Activated CD4-positive, CD25-positive, alpha-beta regulatory T cell treated with anti-CD3 and anti-CD28 coated beads, Interleukin-2, amount 50 U/mL, for 24 hours (primary cell): Measurements from ENCODE around the gene PTGER1.
"Not testable (repeated sequence)": the region's sequence is repeated elsewhere in the genome, so short reads cannot be mapped to it uniquely, and the experiment has no call there.

ENCODE experiments used
- ATAC-seq, 2 donors: fragments of 150-1000 bp; cut with Tn5 transposase; one replicate each; pipeline ENCODE4 v1.10.0; 2021; ENCODE audit warnings: mild to moderate bottlenecking in 1 of 2, moderate library complexity in 1 of 2

The PTGER1 gene

GRCh38 chr19:14475251-14476073 lies at the start of gene PTGER1:
Gene PTGER1 (minus strand): TSS chr19:14475354. CDS start chr19:14474320, 1,034 bp downstream.
- ATAC-seq: peak; percentile 60 to 65

- ATAC-seq: no peak
Observed at GRCh38 chr19:14520543-14520942, 45.4 kb upstream of the PTGER1 start.

GRCh38 chr19:14519860-14520407 lies 44.8 kb upstream of the PTGER1 start:
- peak; percentile 4 to 14 for ATAC-seq

GRCh38 chr19:14519245-14519859 lies 44.2 kb upstream of the PTGER1 start:
- ATAC-seq: no peak

- peak; percentile 60 to 65 for ATAC-seq
Observed at GRCh38 chr19:14517840-14518505, 42.8 kb upstream of the PTGER1 start, which contains the start of gene DNAJB1. Gene DNAJB1 (minus strand): TSS chr19:14518397. CDS start chr19:14518349, 48 bp downstream.

- ATAC-seq: no peak
Observed at GRCh38 chr19:14517446-14517839, 42.3 kb upstream of the PTGER1 start.

- ATAC-seq: no peak
Observed at GRCh38 chr19:14516746-14517438, 41.7 kb upstream of the PTGER1 start.

GRCh38 chr19:14516048-14516534 lies 40.9 kb upstream of the PTGER1 start:
- ATAC-seq: no peak

GRCh38 chr19:14515501-14516047 lies 40.4 kb upstream of the PTGER1 start:
- ATAC-seq: no peak

- no peak for ATAC-seq
Observed at GRCh38 chr19:14514215-14514863, 39.2 kb upstream of the PTGER1 start.

- ATAC-seq: no peak
Observed at GRCh38 chr19:14512406-14512961, 37.3 kb upstream of the PTGER1 start.

- no peak for ATAC-seq
Observed at GRCh38 chr19:14511229-14511593, 36.1 kb upstream of the PTGER1 start.

- no peak for ATAC-seq
Observed at GRCh38 chr19:14510311-14511228, 35.4 kb upstream of the PTGER1 start.

- ATAC-seq: no peak
Observed at GRCh38 chr19:14507704-14508542, 32.8 kb upstream of the PTGER1 start.

- ATAC-seq: peak; percentile 64 to 78
Observed at GRCh38 chr19:14505488-14506239, 30.5 kb upstream of the PTGER1 start.

GRCh38 chr19:14504575-14504974 lies 29.4 kb upstream of the PTGER1 start:
- not testable (repeated sequence) for ATAC-seq

- no peak for ATAC-seq
Observed at GRCh38 chr19:14503285-14503684, 28.1 kb upstream of the PTGER1 start.

- ATAC-seq: no peak
Observed at GRCh38 chr19:14502334-14503092, 27.4 kb upstream of the PTGER1 start.
